ENCODE data around the gene CYSRT1. TPM values are rescaled to one million over a fixed set of nuclear protein-coding genes. Genes with fewer than 3 reads are reported as not detected.

CYSRT1 gene
- total and polyA plus RNA-seq, 8 donors = 0.92 to 47.3 (median 3.4) TPM; not detected in 3

DNA sequence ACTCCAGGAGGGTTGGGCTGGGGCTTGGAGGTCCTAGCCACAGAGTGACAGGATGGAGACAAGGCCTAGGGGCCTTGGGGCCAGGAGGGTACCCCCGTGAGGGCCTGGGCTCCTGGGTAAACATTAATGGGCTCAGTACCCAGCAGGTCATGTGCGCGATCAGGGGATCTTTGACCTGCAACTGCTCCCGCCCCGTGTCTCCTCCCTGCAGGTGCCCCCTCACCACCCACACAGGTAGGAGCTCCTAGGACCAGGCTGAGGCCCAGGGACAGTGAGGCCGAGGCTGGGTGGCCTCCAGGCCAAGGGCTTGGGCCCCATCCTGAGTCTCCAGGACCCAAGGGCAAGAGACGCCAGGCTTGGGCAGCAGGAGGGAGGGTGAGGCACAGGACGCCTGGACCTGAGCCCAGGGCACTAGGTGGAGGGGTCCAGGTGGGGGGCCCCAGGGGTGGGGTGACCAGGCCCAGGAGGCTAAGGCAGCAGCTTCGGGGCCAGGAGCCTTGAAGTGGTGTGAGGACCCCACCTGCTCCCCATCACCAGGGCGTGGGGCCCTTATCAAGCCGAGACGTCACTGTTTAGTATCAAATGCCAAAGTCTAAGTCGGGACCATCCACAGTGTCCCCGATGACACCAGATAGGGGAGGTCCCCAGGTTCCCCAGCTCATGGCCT lies 5.9 kb downstream of the CYSRT1 start, which contains the start of gene SLC34A3:
SLC34A3 (plus strand) TSS at position 197 of the 667 bp plus-strand sequence. CDS start 802 bp downstream, outside the sequence.
- Histone ChIP-seq H3K27me3 (peaks cover 18 to 90% (median 74%) of the 10 kb centered on the region in 3 donors), H3K9me3 (no peaks in the 10 kb centered on the region), H3K27ac (no peak within 1 kb of the TSS), H3K4me3 (no peak within 1 kb of the TSS), H3K4me1 (peaks cover 12 to 46% (median 42%) of the 10 kb centered on the region in 4 donors), H3K36me3 (no peaks in the 10 kb centered on the region)
- DNase-seq = no peak
- intact Hi-C loops (cut with DNase I; ENCODE audit: low total_unique reads) = loop anchor here (10.0 kb wide), 1 partner anchor 46 kb away; the partner anchor contains the start of genes ANAPC2 and SSNA1
- 59 to 67% (median 65%) methylated on average over 8 to 14 of the region's 14 CpGs for WGBS, 5 donors
- TF ChIP-seq POLR2A (IDR thresholded peaks at IDR 0.05) (no peak), POLR2AphosphoS5 (IDR thresholded peaks at IDR 0.05) (no peak), EP300 (IDR thresholded peaks at IDR 0.05) (no peak)
- TF ChIP-seq, protein P1, sequence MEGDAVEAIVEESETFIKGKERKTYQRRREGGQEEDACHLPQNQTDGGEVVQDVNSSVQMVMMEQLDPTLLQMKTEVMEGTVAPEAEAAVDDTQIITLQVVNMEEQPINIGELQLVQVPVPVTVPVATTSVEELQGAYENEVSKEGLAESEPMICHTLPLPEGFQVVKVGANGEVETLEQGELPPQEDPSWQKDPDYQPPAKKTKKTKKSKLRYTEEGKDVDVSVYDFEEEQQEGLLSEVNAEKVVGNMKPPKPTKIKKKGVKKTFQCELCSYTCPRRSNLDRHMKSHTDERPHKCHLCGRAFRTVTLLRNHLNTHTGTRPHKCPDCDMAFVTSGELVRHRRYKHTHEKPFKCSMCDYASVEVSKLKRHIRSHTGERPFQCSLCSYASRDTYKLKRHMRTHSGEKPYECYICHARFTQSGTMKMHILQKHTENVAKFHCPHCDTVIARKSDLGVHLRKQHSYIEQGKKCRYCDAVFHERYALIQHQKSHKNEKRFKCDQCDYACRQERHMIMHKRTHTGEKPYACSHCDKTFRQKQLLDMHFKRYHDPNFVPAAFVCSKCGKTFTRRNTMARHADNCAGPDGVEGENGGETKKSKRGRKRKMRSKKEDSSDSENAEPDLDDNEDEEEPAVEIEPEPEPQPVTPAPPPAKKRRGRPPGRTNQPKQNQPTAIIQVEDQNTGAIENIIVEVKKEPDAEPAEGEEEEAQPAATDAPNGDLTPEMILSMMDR (IDR thresholded peaks at IDR 0.05) = no peak

DNA sequence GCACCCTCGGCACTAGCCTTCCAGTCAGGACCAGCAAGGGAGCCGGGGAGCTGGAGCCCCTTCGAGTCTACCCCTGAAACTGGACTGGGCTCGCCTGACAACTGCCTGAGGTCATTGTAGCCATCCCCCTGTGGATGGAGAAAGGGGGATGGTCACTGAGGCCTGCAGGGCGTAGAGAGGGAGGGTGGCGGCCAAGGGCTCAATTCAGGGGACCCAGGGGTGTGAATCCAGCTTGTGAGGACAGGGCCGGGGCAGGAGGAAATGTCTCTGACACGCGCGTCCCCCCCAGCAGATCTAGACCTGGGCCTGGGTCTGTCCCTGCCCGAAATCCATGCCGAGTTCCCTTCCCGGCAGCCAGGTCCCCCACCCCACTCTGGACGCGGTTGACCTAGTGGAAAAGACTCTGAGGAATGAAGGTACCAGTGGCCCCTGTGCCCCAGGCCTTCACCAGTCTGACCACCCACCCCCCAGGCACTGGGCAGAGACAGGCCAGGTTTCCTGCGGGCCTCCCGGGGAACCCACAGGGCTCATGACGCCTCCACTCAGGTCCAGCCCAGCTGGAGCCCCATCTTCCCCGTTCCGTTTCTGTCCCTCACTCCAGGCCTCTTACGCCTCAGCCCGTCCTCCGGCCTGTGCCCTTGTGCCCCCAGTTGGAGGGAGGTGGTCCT lies 6.5 kb downstream of the CYSRT1 start:
- Histone ChIP-seq H3K4me3 (no peak overlapping the region), H3K27me3 (peaks cover 18 to 94% (median 76%) of the 10 kb centered on the region in 3 donors), H3K4me1 (peaks cover 19 to 46% (median 42%) of the 10 kb centered on the region in 4 donors), H3K27ac (no peak overlapping the region), H3K36me3 (no peaks in the 10 kb centered on the region), H3K9me3 (no peaks in the 10 kb centered on the region)
- intact Hi-C loops (cut with DNase I; ENCODE audit: low total_unique reads) = loop anchor here (10.0 kb wide), 1 partner anchor 47 kb away; the partner anchor contains the start of genes ANAPC2 and SSNA1
- no peak for DNase-seq
- TF ChIP-seq, protein P1 (IDR thresholded peaks at IDR 0.05) = no peak
- TF ChIP-seq EP300 (IDR thresholded peaks at IDR 0.05) (no peak), POLR2A (IDR thresholded peaks at IDR 0.05) (no peak), POLR2AphosphoS5 (IDR thresholded peaks at IDR 0.05) (no peak)
- WGBS, 5 donors = 77 to 90% (median 87%) methylated on average over 15 to 23 of the region's 23 CpGs

DNA sequence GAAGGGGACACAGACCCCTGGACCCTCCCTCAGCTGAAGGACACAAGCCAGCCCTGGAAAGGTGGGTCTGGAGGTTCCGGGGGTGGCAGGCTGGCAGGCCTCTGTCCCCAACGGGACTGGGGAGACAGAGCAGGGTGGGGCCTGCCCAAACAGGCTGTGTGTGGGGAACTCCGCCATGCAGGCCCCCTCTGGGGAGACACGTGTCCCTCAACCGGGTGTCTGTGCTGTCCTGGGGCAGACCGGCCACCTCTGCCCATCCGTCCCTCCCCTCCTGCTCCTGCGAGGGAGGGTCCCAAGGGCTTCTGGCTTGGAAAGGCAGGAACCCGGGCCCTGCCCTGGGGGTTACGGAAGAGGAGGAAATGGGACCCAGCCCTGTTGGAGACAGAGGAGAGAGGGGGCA lies 7.1 kb downstream of the CYSRT1 start:
- no peak overlapping the region for H3K4me3 ChIP-seq
- no peak for TF ChIP-seq POLR2AphosphoS5 (IDR thresholded peaks at IDR 0.05)
- TF ChIP-seq POLR2A (IDR thresholded peaks at IDR 0.05) = no peak
- TF ChIP-seq, protein P1 (IDR thresholded peaks at IDR 0.05) = no peak
- no peak for TF ChIP-seq EP300 (IDR thresholded peaks at IDR 0.05)
- no peak for DNase-seq
- H3K9me3 ChIP-seq = no peaks in the 10 kb centered on the region
- WGBS, 5 donors = 71 to 79% (median 73%) methylated on average over 7 to 10 of the region's 10 CpGs
- intact Hi-C loops (cut with DNase I; ENCODE audit: low total_unique reads) = loop anchor here (10.0 kb wide), 1 partner anchor 47 kb away; the partner anchor contains the start of genes ANAPC2 and SSNA1
- H3K36me3 ChIP-seq = no peaks in the 10 kb centered on the region
- peaks cover 18 to 92% (median 76%) of the 10 kb centered on the region in 3 donors for H3K27me3 ChIP-seq
- peaks cover 23 to 48% (median 42%) of the 10 kb centered on the region in 4 donors for H3K4me1 ChIP-seq
- no peak overlapping the region for H3K27ac ChIP-seq

DNA sequence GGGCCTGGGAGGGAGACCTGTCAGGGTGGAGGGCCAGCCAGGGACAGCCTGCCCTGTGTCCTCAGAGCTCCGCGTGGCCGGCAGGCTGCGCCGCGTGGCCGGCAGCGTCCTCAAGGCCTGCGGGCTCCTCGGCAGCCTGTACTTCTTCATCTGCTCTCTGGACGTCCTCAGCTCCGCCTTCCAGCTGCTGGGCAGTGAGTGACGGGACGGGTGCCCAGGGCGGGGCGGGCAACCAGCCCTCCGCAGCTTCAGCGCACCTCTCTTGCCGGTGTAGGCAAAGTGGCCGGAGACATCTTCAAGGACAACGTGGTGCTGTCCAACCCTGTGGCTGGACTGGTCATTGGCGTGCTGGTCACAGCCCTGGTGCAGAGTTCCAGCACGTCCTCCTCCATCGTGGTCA lies 7.5 kb downstream of the CYSRT1 start:
- no peak overlapping the region for H3K27ac ChIP-seq
- no peak for DNase-seq
- peaks cover 18 to 88% (median 76%) of the 10 kb centered on the region in 3 donors for H3K27me3 ChIP-seq
- no peaks in the 10 kb centered on the region for H3K9me3 ChIP-seq
- 37 to 66% (median 48%) methylated on average over 14 to 24 of the region's 24 CpGs for WGBS, 5 donors
- H3K4me1 ChIP-seq = peaks cover 23 to 48% (median 42%) of the 10 kb centered on the region in 4 donors
- intact Hi-C loops (cut with DNase I; ENCODE audit: low total_unique reads) = loop anchor here (10.0 kb wide), 1 partner anchor 48 kb away; the partner anchor contains the start of genes ANAPC2 and SSNA1
- H3K36me3 ChIP-seq = no peaks in the 10 kb centered on the region
- H3K4me3 ChIP-seq = no peak overlapping the region
- TF ChIP-seq, protein P1 (IDR thresholded peaks at IDR 0.05) = no peak
- no peak for TF ChIP-seq POLR2A (IDR thresholded peaks at IDR 0.05)
